Measurements from ENCODE around the gene RHEBL1. TPM values are rescaled to one million over a fixed set of nuclear protein-coding genes. Genes with fewer than 3 reads are reported as not detected.

RHEBL1 gene
- total RNA-seq, 4 donors from 2014 or later, result 0.46 to 0.71 TPM; not detected in 2

GRCh38 chr12:49037111-49037946, 32.5 kb downstream of the RHEBL1 start:
- H3K4me3 ChIP-seq, result no peak overlapping the region
- DNase-seq, result no peak
- no peaks in the 10 kb centered on the region for H3K27me3 ChIP-seq
- H3K4me1 ChIP-seq, result no peaks in the 10 kb centered on the region
- no peak overlapping the region for H3K27ac ChIP-seq
- H3K36me3 ChIP-seq, result peaks cover 0 to 91% of the 10 kb centered on the region in 2 donors
- ATAC-seq, result no peak
- no peaks in the 10 kb centered on the region for H3K9me3 ChIP-seq
- intact Hi-C loops (cut with DNase I; ENCODE audit: low total_unique reads), result no loop called here
- in situ Hi-C loops (cut with MboI; ENCODE audit: low sequenced_read_pairs in 4 of 4), result no loop called here
- no peak for TF ChIP-seq CTCF (IDR thresholded peaks at IDR 0.05 in 4 of 5, conservative IDR thresholded peaks at IDR 0.05 in 1 of 5)
- TF ChIP-seq POLR2A (IDR thresholded peaks at IDR 0.05), result no peak

- intact Hi-C loops (cut with DNase I; ENCODE audit: low total_unique reads), result no loop called here
- no peaks in the 10 kb centered on the region for H3K27me3 ChIP-seq
- H3K36me3 ChIP-seq, result peaks cover 0 to 91% of the 10 kb centered on the region in 2 donors
- H3K4me3 ChIP-seq, result no peak overlapping the region
- no peaks in the 10 kb centered on the region for H3K4me1 ChIP-seq
- ATAC-seq (no peak), DNase-seq (no peak)
- H3K27ac ChIP-seq, result no peak overlapping the region
- no peaks in the 10 kb centered on the region for H3K9me3 ChIP-seq
- TF ChIP-seq CTCF (IDR thresholded peaks at IDR 0.05 in 4 of 5, conservative IDR thresholded peaks at IDR 0.05 in 1 of 5) (no peak), POLR2A (IDR thresholded peaks at IDR 0.05) (no peak)
- in situ Hi-C loops (cut with MboI; ENCODE audit: low sequenced_read_pairs in 4 of 4), result no loop called here
These were observed 33.8 kb downstream of the RHEBL1 start for GRCh38 chr12:49036029-49036428.

GRCh38 chr12:49034286-49034622, 35.5 kb downstream of the RHEBL1 start:
- intact Hi-C loops (cut with DNase I; ENCODE audit: low total_unique reads), result no loop called here
- TF ChIP-seq CTCF (IDR thresholded peaks at IDR 0.05 in 4 of 5, conservative IDR thresholded peaks at IDR 0.05 in 1 of 5) (no peak), POLR2A (IDR thresholded peaks at IDR 0.05) (no peak)
- Histone ChIP-seq H3K27ac (no peak overlapping the region), H3K36me3 (peaks cover 0 to 81% of the 10 kb centered on the region in 2 donors), H3K4me3 (no peak overlapping the region), H3K27me3 (no peaks in the 10 kb centered on the region), H3K4me1 (no peaks in the 10 kb centered on the region), H3K9me3 (no peaks in the 10 kb centered on the region)
- ATAC-seq (no peak), DNase-seq (no peak)
- in situ Hi-C loops (cut with MboI; ENCODE audit: low sequenced_read_pairs in 4 of 4), result no loop called here

GRCh38 chr12:49033611-49034285, 36.0 kb downstream of the RHEBL1 start:
- in situ Hi-C loops (cut with MboI; ENCODE audit: low sequenced_read_pairs in 4 of 4), result no loop called here
- H3K36me3 ChIP-seq, result peaks cover 0 to 81% of the 10 kb centered on the region in 2 donors
- H3K27ac ChIP-seq, result no peak overlapping the region
- no peaks in the 10 kb centered on the region for H3K27me3 ChIP-seq
- H3K9me3 ChIP-seq, result no peaks in the 10 kb centered on the region
- H3K4me3 ChIP-seq, result no peak overlapping the region
- TF ChIP-seq CTCF (IDR thresholded peaks at IDR 0.05 in 4 of 5, conservative IDR thresholded peaks at IDR 0.05 in 1 of 5) (no peak), POLR2A (IDR thresholded peaks at IDR 0.05) (no peak)
- DNase-seq (no peak), ATAC-seq (no peak)
- intact Hi-C loops (cut with DNase I; ENCODE audit: low total_unique reads), result no loop called here
- no peaks in the 10 kb centered on the region for H3K4me1 ChIP-seq

Data from gastrocnemius medialis (tissue), 4 donors.